Endothelial cell of umbilical vein (primary cell): ENCODE measurements around the gene SYNDIG1.

Experiments used
- CTCF ChIP-seq, 2 donors: IDR thresholded peaks; 1 replicate in 1 of 2; 2 replicates in 1 of 2; pipeline ENCODE4 v1.5.1; 2011; ENCODE audit warnings: low read length in 2 of 2, mild to moderate bottlenecking in 2 of 2, moderate library complexity in 2 of 2, control low read depth in 1 of 2, inconsistent platforms in 1 of 2, low read depth in 1 of 2; ENCODE audit not compliant: insufficient read depth in 1 of 2; ENCODE audit errors: extremely low read depth in 1 of 2
- FOS ChIP-seq: IDR thresholded peaks from 2 replicates; pipeline ENCODE4 v1.6.1; 2011; ENCODE audit warnings: mild to moderate bottlenecking, low read length, moderate library complexity, borderline replicate concordance; ENCODE audit not compliant: insufficient read depth
- MAX ChIP-seq: IDR thresholded peaks from 2 replicates; pipeline ENCODE4 v1.6.1; 2011; ENCODE audit not compliant: insufficient read depth, insufficient read length
- POLR2A ChIP-seq: IDR thresholded peaks from 2 replicates; pipeline ENCODE4 v1.6.1; 2012; ENCODE audit warnings: low read depth, mild to moderate bottlenecking, control low read depth, low read length

- TF ChIP-seq CTCF (IDR thresholded peaks at IDR 0.05; ENCODE audit: extremely low read depth in 1 of 2, insufficient read depth in 1 of 2, low read depth in 1 of 2, low read length in 2 of 2) (no peak), MAX (no peak), POLR2A (no peak), FOS (no peak)
Measured at GRCh38 chr20:24490598-24490997, 21.2 kb downstream of the SYNDIG1 start.
